Tibial artery (tissue), 4 donors: Measurements from ENCODE around the gene SH2D7.

Experiments
- DNase-seq, 2 donors: peaks; one replicate each; pipeline ENCODE4 v3.0.0-alpha.2; 2019
- H3K27ac ChIP-seq, 2 donors: fragments of 200-600 bp; sonication (generic) in 1 of 2; 1 replicate in 1 of 2; 2 replicates in 1 of 2; pipeline ENCODE4 v1.5.1; 2018 to 2019; ENCODE audit warnings: mild to moderate bottlenecking in 1 of 2
- H3K27me3 ChIP-seq, 2 donors: fragments of 200-600 bp; sonication (generic) in 1 of 2; one replicate each; pipeline versions ENCODE4 v1.5.1 to v1.6.0; 2016 to 2019
- H3K36me3 ChIP-seq, 3 donors: fragments of 200-600 bp; sonication (generic) in 2 of 3; one replicate each; pipeline ENCODE4 v1.5.1; 2016 to 2019; ENCODE audit warnings: mild to moderate bottlenecking in 2 of 3
- H3K4me1 ChIP-seq, 4 donors: fragments of 200-600 bp; sonication (generic) in 2 of 4; 1 replicate in 3 of 4; 2 replicates in 1 of 4; pipeline ENCODE4 v1.5.1; 2016 to 2019
- H3K4me3 ChIP-seq, 2 donors: fragments of 200-600 bp; sonication (generic) in 1 of 2; 1 replicate in 1 of 2; 2 replicates in 1 of 2; pipeline ENCODE4 v1.5.1; 2018 to 2019; ENCODE audit warnings: mild to moderate bottlenecking in 2 of 2
- H3K9me3 ChIP-seq, 3 donors: fragments of 200-600 bp; sonication (generic) in 1 of 3; one replicate each; pipeline ENCODE4 v1.5.1; 2016 to 2019
- CTCF ChIP-seq, 2 experiments: fragments of 200-600 bp in 1 of 2; fragments of 450-650 bp in 1 of 2; IDR thresholded peaks; one replicate each; pipeline ENCODE4 v1.5.1; 2017 to 2019; ENCODE audit warnings: antibody characterized with exemption in 2 of 2, mild to moderate bottlenecking in 1 of 2, moderate library complexity in 1 of 2
- intact Hi-C: fragments of 100-400 bp; cut with DNase I; formaldehyde crosslinking; loops from one replicate; pipeline ENCODE4 v1.15.0; 2023; ENCODE audit warnings: low total_unique reads

The SH2D7 gene

GRCh38 chr15:78052001-78052401 lies 40.4 kb upstream of the SH2D7 start:
- Histone ChIP-seq H3K27me3 (no peaks in the 10 kb centered on the region), H3K9me3 (no peaks in the 10 kb centered on the region), H3K36me3 (peaks cover 18 to 35% (median 22%) of the 10 kb centered on the region in 3 donors), H3K4me3 (no peak overlapping the region), H3K27ac (no peak overlapping the region), H3K4me1 (peaks cover 0 to 78% (median 49%) of the 10 kb centered on the region in 4 donors)
- TF ChIP-seq CTCF (IDR thresholded peaks at IDR 0.05), result no peak
- no peak for DNase-seq
- intact Hi-C loops, result no loop called here

- intact Hi-C loops, result no loop called here
- Histone ChIP-seq H3K4me1 (peaks cover 0 to 78% (median 49%) of the 10 kb centered on the region in 4 donors), H3K9me3 (no peaks in the 10 kb centered on the region), H3K27ac (no peak overlapping the region), H3K27me3 (no peaks in the 10 kb centered on the region), H3K4me3 (no peak overlapping the region), H3K36me3 (peaks cover 13 to 32% (median 22%) of the 10 kb centered on the region in 3 donors)
- TF ChIP-seq CTCF (IDR thresholded peaks at IDR 0.05), result no peak
- peak in 1 of 2 donors; percentile 16 for DNase-seq
Observed at GRCh38 chr15:78052545-78052944, 39.8 kb upstream of the SH2D7 start.

- Histone ChIP-seq H3K4me1 (peaks cover 0 to 78% (median 49%) of the 10 kb centered on the region in 4 donors), H3K27ac (no peak overlapping the region), H3K27me3 (no peaks in the 10 kb centered on the region), H3K9me3 (no peaks in the 10 kb centered on the region), H3K4me3 (no peak overlapping the region), H3K36me3 (peaks cover 9 to 32% (median 22%) of the 10 kb centered on the region in 3 donors)
- no peak for TF ChIP-seq CTCF (IDR thresholded peaks at IDR 0.05)
- intact Hi-C loops, result no loop called here
- DNase-seq, result no peak
Observed at GRCh38 chr15:78054518-78054917, 37.8 kb upstream of the SH2D7 start.

- no peaks in the 10 kb centered on the region for H3K9me3 ChIP-seq
- peaks cover 0 to 78% (median 48%) of the 10 kb centered on the region in 4 donors for H3K4me1 ChIP-seq
- H3K36me3 ChIP-seq, result peaks cover 9 to 32% (median 22%) of the 10 kb centered on the region in 3 donors
- no peak overlapping the region for H3K4me3 ChIP-seq
- intact Hi-C loops, result no loop called here
- no peaks in the 10 kb centered on the region for H3K27me3 ChIP-seq
- DNase-seq, result peak in 1 of 2 donors; percentile 41
- TF ChIP-seq CTCF (IDR thresholded peaks at IDR 0.05), result no peak
- H3K27ac ChIP-seq, result peak overlapping the region in 1 of 2 donors; percentile 87
Observed at GRCh38 chr15:78054966-78055365, 37.4 kb upstream of the SH2D7 start.

GRCh38 chr15:78055919-78056713 lies 36.2 kb upstream of the SH2D7 start:
- intact Hi-C loops, result no loop called here
- no peaks in the 10 kb centered on the region for H3K27me3 ChIP-seq
- H3K9me3 ChIP-seq, result no peaks in the 10 kb centered on the region
- no peak for TF ChIP-seq CTCF (IDR thresholded peaks at IDR 0.05)
- peaks cover 0 to 80% (median 50%) of the 10 kb centered on the region in 4 donors for H3K4me1 ChIP-seq
- peak; percentile 64 to 67 for DNase-seq
- peaks cover 9 to 26% (median 22%) of the 10 kb centered on the region in 3 donors for H3K36me3 ChIP-seq
- no peak overlapping the region for H3K4me3 ChIP-seq
- peak overlapping the region; percentile 59 to 87 for H3K27ac ChIP-seq
